HG02759 (cell line): Measurements from ENCODE around the gene TSGA10.
"Not testable (repeated sequence)": the region's sequence is repeated elsewhere in the genome, so short reads cannot be mapped to it uniquely, and the experiment has no call there.

Experiments
- ATAC-seq: cut with Tn5 transposase; IDR thresholded peaks from one replicate; pipeline ENCODE4 v1.9.1; 2021; ENCODE audit warnings: mild to moderate bottlenecking, moderate library complexity; ENCODE audit not compliant: unreplicated experiment

The TSGA10 gene

GRCh38 chr2:99153921-99154604 lies 679 bp downstream of the TSGA10 start:
- ATAC-seq = no peak

GRCh38 chr2:99152199-99152895 lies 2.4 kb downstream of the TSGA10 start:
- no peak for ATAC-seq

GRCh38 chr2:99150706-99151105 lies 4.0 kb downstream of the TSGA10 start:
- ATAC-seq = no peak

- peak; percentile 88 for ATAC-seq
Observed at GRCh38 chr2:99141110-99142108, 13.3 kb downstream of the TSGA10 start, which contains the start of gene C2orf15. Gene C2orf15 (plus strand): TSS chr2:99141707. CDS start chr2:99150559, 8,852 bp downstream.

GRCh38 chr2:99140860-99141109 lies 14.0 kb downstream of the TSGA10 start:
- peak; percentile 32 for ATAC-seq

- no peak for ATAC-seq
Observed at GRCh38 chr2:99140056-99140859, 14.5 kb downstream of the TSGA10 start.

GRCh38 chr2:99139003-99139402 lies 15.7 kb downstream of the TSGA10 start:
- ATAC-seq = no peak

GRCh38 chr2:99135044-99135556 lies 19.6 kb downstream of the TSGA10 start:
- not testable (repeated sequence) for ATAC-seq

- ATAC-seq = no peak
Observed at GRCh38 chr2:99127981-99128380, 26.8 kb downstream of the TSGA10 start.

GRCh38 chr2:99112617-99113016 lies 42.1 kb downstream of the TSGA10 start:
- ATAC-seq = no peak

- no peak for ATAC-seq
Observed at GRCh38 chr2:99111945-99112344, 42.8 kb downstream of the TSGA10 start.

- ATAC-seq = no peak
Observed at GRCh38 chr2:99111236-99111635, 43.5 kb downstream of the TSGA10 start.

GRCh38 chr2:99106913-99107312 lies 47.8 kb downstream of the TSGA10 start:
- no peak for ATAC-seq

- no peak for ATAC-seq
Observed at GRCh38 chr2:99104006-99104405, 50.7 kb downstream of the TSGA10 start.

- ATAC-seq = no peak
Observed at GRCh38 chr2:99101697-99102096, 53.0 kb downstream of the TSGA10 start.

GRCh38 chr2:99096728-99097127 lies 58.0 kb downstream of the TSGA10 start:
- no peak for ATAC-seq

- peak; percentile 67 for ATAC-seq
Observed at GRCh38 chr2:99088017-99088416, 66.7 kb downstream of the TSGA10 start.

GRCh38 chr2:99086385-99086784 lies 68.4 kb downstream of the TSGA10 start:
- ATAC-seq = no peak

GRCh38 chr2:99085421-99085820 lies 69.3 kb downstream of the TSGA10 start:
- no peak for ATAC-seq

GRCh38 chr2:99084256-99084655 lies 70.5 kb downstream of the TSGA10 start:
- no peak for ATAC-seq
